Stimulated activated memory B cell treated with anti-CD40 and anti-IgM and Interleukin-4, amounts not matched to agents 10 μg/mL and 1 μg/mL and 100 μg/mL, for 72 hours (primary cell): ENCODE measurements around the gene SATB2.

Source experiments
- ATAC-seq: fragments of 150-1000 bp; cut with Tn5 transposase; 2 replicates; pipeline ENCODE4 v1.10.0; 2021
- H3K27ac Mint-ChIP-seq: one replicate; pipeline ENCODE4 v1.8.0; 2022; ENCODE audit warnings: mild to moderate bottlenecking, mixed read lengths
- H3K27me3 Mint-ChIP-seq: one replicate; pipeline ENCODE4 v1.8.0; 2022; ENCODE audit warnings: mixed read lengths
- H3K36me3 Mint-ChIP-seq: one replicate; pipeline ENCODE4 v1.8.0; 2022; ENCODE audit warnings: mixed read lengths
- H3K4me1 Mint-ChIP-seq: one replicate; pipeline ENCODE4 v1.8.0; 2022; ENCODE audit warnings: mixed read lengths
- H3K4me3 Mint-ChIP-seq: one replicate; pipeline ENCODE4 v1.8.0; 2022; ENCODE audit warnings: mild to moderate bottlenecking, moderate library complexity, mixed read lengths
- H3K9me3 Mint-ChIP-seq: one replicate; pipeline ENCODE4 v1.8.0; 2022; ENCODE audit warnings: mixed read lengths

Gene SATB2

DNA sequence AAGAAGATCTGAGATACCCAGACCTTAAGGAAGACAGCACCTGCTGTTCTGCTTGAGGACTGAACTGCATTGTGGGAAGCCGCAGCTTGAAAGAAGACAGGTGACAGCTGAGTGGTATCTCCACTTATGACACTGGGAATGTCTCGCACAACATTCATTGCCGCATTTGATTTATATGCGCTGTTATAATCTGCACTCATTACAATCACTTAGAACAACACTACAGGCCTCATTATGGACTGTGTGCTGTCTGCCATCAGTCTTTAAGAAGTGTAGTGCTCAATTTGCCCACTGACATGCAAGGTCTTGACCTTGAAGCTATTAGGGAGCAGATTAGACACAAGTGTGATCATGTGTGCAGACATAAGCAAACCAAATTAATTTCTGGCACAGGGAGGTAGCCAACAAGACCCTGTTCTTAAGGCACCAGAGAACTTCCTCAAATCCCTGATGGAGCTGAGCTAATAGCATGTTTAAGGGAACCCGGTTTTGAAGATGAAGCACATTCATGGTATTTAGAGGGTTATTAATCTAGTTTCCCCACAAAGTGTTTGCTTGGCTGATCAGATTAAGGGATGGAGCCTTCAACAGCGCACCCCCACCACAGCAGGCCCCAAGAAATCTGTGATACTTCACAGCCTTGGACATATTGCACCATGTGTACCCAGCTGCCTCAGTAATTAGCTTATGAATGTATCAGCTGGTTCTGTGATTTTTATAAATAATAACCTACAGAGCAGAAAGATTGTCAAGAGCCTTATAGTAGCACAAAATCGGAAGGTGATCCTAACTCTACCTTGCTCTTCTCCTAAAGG lies 146.8 kb downstream of the SATB2 start:
- no peak overlapping the region for H3K4me3 Mint-ChIP-seq
- no peak for ATAC-seq
- no peaks in the 10 kb centered on the region for H3K27me3 Mint-ChIP-seq
- no peaks in the 10 kb centered on the region for H3K36me3 Mint-ChIP-seq
- H3K9me3 Mint-ChIP-seq = no peaks in the 10 kb centered on the region
- H3K27ac Mint-ChIP-seq = no peak overlapping the region
- no peaks in the 10 kb centered on the region for H3K4me1 Mint-ChIP-seq

DNA sequence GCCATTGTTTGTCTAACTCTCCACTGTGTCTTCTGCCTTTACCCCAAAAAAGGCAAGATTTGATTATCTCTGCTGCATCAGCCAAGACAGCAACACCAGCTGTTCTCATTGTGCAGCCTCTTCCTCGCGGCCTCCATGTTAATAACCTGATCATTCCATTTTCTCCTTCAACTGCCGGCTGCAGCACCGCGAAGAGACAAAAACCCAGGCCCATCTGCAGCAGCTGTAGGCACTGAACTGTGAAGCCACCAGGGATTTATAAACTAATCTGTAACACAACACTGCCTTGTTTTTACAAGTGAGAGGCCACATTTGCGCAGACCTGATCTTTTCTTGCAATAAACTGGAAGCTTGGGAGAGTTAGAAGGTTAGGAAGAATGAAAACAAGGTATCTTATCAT lies 147.8 kb downstream of the SATB2 start:
- Mint-ChIP-seq H3K4me1 (no peaks in the 10 kb centered on the region), H3K9me3 (no peaks in the 10 kb centered on the region), H3K36me3 (no peaks in the 10 kb centered on the region), H3K27me3 (no peaks in the 10 kb centered on the region), H3K4me3 (no peak overlapping the region), H3K27ac (no peak overlapping the region)
- no peak for ATAC-seq

- no peak for ATAC-seq
- H3K36me3 Mint-ChIP-seq = no peaks in the 10 kb centered on the region
- no peak overlapping the region for H3K4me3 Mint-ChIP-seq
- H3K27me3 Mint-ChIP-seq = no peaks in the 10 kb centered on the region
- H3K27ac Mint-ChIP-seq = no peak overlapping the region
- H3K4me1 Mint-ChIP-seq = no peaks in the 10 kb centered on the region
- no peaks in the 10 kb centered on the region for H3K9me3 Mint-ChIP-seq
These were observed 148.3 kb downstream of the SATB2 start for GRCh38 chr2:199309411-199309810.

DNA sequence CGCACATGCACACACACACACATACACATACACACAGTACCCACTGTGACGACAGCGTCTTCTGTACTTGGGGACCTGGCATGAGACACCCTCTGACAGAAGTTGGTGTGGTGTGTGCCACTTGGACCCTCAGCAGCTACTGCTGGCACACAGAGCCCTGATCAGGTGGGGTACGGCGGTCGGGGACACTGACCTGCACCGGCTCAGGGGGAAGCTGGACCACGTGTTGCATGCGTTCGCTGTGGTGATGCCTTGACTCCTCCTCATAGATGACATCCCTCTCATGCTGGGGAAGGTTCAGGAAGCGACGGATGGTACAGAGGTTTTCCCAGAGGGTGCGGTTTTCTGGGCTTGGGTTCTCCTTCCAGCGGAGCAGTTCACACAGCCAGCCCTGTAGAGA lies 149.2 kb downstream of the SATB2 start:
- Mint-ChIP-seq H3K4me1 (no peaks in the 10 kb centered on the region), H3K27me3 (no peaks in the 10 kb centered on the region), H3K36me3 (no peaks in the 10 kb centered on the region), H3K9me3 (no peaks in the 10 kb centered on the region), H3K4me3 (no peak overlapping the region), H3K27ac (no peak overlapping the region)
- peak; percentile 22 for ATAC-seq

DNA sequence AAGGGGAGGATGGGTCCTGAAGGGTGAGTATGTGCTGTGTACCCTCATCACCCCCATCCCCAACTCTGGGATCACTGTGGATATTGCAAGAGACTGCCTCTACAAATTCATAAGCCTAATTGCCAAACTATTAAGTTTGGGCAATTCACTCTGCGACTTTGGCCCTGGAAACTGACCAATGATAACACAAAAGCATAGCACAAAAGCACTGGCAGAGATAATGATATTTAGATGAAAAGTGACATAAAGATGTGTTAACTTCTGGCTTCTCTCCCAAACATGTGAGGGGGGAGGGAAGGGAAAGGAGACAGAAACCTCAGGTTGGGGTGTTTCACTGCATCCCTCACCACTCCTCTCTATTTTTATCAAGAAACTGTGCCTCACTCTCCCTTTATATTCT lies 150.3 kb downstream of the SATB2 start:
- H3K4me3 Mint-ChIP-seq = no peak overlapping the region
- H3K9me3 Mint-ChIP-seq = no peaks in the 10 kb centered on the region
- H3K4me1 Mint-ChIP-seq = no peaks in the 10 kb centered on the region
- ATAC-seq = no peak
- no peaks in the 10 kb centered on the region for H3K36me3 Mint-ChIP-seq
- H3K27ac Mint-ChIP-seq = no peak overlapping the region
- H3K27me3 Mint-ChIP-seq = no peaks in the 10 kb centered on the region

GRCh38 chr2:199306116-199306515 lies 151.6 kb downstream of the SATB2 start:
- Mint-ChIP-seq H3K4me1 (no peaks in the 10 kb centered on the region), H3K4me3 (no peak overlapping the region), H3K9me3 (no peaks in the 10 kb centered on the region), H3K36me3 (no peaks in the 10 kb centered on the region), H3K27ac (no peak overlapping the region), H3K27me3 (no peaks in the 10 kb centered on the region)
- ATAC-seq = no peak

DNA sequence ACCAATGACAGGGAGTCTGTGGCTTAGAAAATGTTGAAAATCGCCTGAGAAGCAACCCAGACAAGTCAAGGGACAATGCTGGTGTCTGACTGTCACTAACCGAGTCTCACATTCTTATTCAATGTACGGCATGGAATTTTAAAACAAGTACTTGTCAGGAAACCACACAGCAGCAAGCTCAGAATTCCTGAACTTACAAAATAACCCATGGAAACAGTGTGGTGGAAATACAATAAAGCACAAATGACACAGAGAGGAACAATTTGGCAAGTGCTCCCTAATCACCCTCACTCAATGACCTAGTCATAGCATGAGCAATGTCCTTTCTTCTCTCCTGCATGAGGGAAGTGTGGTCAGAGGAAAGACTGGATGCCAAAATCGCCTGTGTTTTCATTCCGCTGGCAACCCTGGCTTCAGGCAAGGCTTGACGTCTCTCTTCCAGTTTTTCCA lies 154.0 kb downstream of the SATB2 start:
- H3K36me3 Mint-ChIP-seq = no peaks in the 10 kb centered on the region
- no peaks in the 10 kb centered on the region for H3K27me3 Mint-ChIP-seq
- no peak overlapping the region for H3K27ac Mint-ChIP-seq
- no peaks in the 10 kb centered on the region for H3K9me3 Mint-ChIP-seq
- no peak for ATAC-seq
- no peaks in the 10 kb centered on the region for H3K4me1 Mint-ChIP-seq
- H3K4me3 Mint-ChIP-seq = no peak overlapping the region

GRCh38 chr2:199302851-199303250 lies 154.9 kb downstream of the SATB2 start:
- ATAC-seq = no peak
- Mint-ChIP-seq H3K4me1 (no peaks in the 10 kb centered on the region), H3K4me3 (no peak overlapping the region), H3K27me3 (no peaks in the 10 kb centered on the region), H3K27ac (no peak overlapping the region), H3K36me3 (no peaks in the 10 kb centered on the region), H3K9me3 (peaks cover 3% of the 10 kb centered on the region)

DNA sequence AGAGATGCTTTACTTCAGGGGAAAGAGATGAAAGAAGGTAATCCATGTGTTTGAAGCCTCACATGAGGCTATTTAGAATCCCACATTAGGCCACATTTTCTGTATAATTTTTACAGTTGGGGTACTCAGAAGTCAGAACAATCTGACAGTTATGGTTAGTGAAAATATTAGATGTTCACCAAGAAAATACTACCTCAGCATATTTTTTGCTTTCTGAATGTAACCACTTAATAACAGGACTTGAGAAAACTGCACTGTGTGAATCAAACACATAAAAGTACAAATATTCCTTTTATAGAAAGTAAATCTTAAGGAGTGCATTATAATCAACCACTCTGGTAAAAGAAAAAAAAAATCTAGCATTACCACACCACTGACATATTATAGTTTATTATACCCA lies 169.3 kb downstream of the SATB2 start:
- Mint-ChIP-seq H3K4me3 (no peak overlapping the region), H3K27me3 (no peaks in the 10 kb centered on the region), H3K27ac (no peak overlapping the region), H3K36me3 (no peaks in the 10 kb centered on the region), H3K9me3 (peaks cover 5% of the 10 kb centered on the region), H3K4me1 (no peaks in the 10 kb centered on the region)
- no peak for ATAC-seq

- Mint-ChIP-seq H3K27ac (no peak overlapping the region), H3K27me3 (no peaks in the 10 kb centered on the region), H3K4me3 (no peak overlapping the region), H3K36me3 (no peaks in the 10 kb centered on the region), H3K4me1 (no peaks in the 10 kb centered on the region), H3K9me3 (peaks cover 5% of the 10 kb centered on the region)
- no peak for ATAC-seq
These were observed 175.4 kb downstream of the SATB2 start for GRCh38 chr2:199282309-199282708.

DNA sequence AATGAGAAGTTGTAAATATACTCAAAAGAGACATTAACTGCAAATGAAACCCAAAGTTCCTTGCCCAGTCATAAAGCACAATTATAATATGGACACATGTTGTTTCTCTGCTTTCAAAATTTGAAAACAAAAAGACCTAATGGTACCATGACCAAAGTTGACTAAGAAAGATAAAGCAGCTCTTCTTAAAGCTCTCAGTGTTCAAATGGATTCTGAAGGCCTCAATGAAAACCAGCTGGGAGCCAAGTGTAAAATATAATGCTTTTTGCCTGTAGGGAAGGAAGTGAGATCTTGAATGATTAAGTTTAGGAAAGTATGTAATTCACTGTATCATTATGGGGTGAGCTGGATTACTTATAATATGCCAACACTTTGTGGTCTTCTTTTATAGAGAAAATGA lies 178.6 kb downstream of the SATB2 start:
- ATAC-seq = no peak
- H3K27me3 Mint-ChIP-seq = no peaks in the 10 kb centered on the region

GRCh38 chr2:199278099-199278498 lies 179.6 kb downstream of the SATB2 start:
- H3K27ac Mint-ChIP-seq = no peak overlapping the region
- H3K4me3 Mint-ChIP-seq = no peak overlapping the region
- H3K4me1 Mint-ChIP-seq = no peaks in the 10 kb centered on the region
- ATAC-seq = no peak
- no peaks in the 10 kb centered on the region for H3K36me3 Mint-ChIP-seq
- H3K9me3 Mint-ChIP-seq = no peaks in the 10 kb centered on the region
- no peaks in the 10 kb centered on the region for H3K27me3 Mint-ChIP-seq

More for the DNA sequence above, 178.6 kb downstream of the SATB2 start:
- Mint-ChIP-seq H3K9me3 (no peaks in the 10 kb centered on the region), H3K4me3 (no peak overlapping the region), H3K36me3 (no peaks in the 10 kb centered on the region), H3K27ac (no peak overlapping the region), H3K4me1 (no peaks in the 10 kb centered on the region)

- Mint-ChIP-seq H3K9me3 (no peaks in the 10 kb centered on the region), H3K27ac (no peak overlapping the region), H3K4me1 (no peaks in the 10 kb centered on the region), H3K4me3 (no peak overlapping the region), H3K36me3 (no peaks in the 10 kb centered on the region), H3K27me3 (no peaks in the 10 kb centered on the region)
- no peak for ATAC-seq
These were observed 184.7 kb downstream of the SATB2 start for GRCh38 chr2:199273042-199273511.

- no peak for ATAC-seq
- H3K9me3 Mint-ChIP-seq = peaks cover 19% of the 10 kb centered on the region
- no peaks in the 10 kb centered on the region for H3K36me3 Mint-ChIP-seq
- no peaks in the 10 kb centered on the region for H3K4me1 Mint-ChIP-seq
- no peak overlapping the region for H3K27ac Mint-ChIP-seq
- H3K27me3 Mint-ChIP-seq = no peaks in the 10 kb centered on the region
- H3K4me3 Mint-ChIP-seq = no peak overlapping the region
These were observed 195.8 kb downstream of the SATB2 start for GRCh38 chr2:199261936-199262335.

DNA sequence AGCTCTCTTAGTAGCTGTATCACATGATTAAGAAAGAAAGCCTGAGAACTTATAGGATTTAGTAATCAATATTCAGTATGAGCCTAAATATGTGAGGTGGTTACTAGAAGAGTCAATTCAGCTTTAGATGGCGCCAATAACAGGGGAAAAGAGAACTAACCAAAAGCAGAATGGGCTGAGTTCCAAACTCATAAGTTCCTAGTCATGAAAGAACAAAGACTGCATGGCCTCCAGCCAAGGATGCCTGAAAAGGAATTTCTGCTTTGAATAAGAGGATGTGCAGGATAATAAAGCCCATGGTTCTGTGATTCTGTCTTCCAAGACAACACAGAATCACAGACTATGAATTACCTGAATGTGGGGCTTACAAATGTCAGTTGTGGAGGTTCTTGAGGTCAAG lies 196.5 kb downstream of the SATB2 start:
- ATAC-seq = no peak
- Mint-ChIP-seq H3K36me3 (no peaks in the 10 kb centered on the region), H3K9me3 (peaks cover 19% of the 10 kb centered on the region), H3K27me3 (no peaks in the 10 kb centered on the region), H3K4me1 (no peaks in the 10 kb centered on the region), H3K4me3 (no peak overlapping the region), H3K27ac (no peak overlapping the region)

- H3K4me3 Mint-ChIP-seq = no peak overlapping the region
- H3K36me3 Mint-ChIP-seq = no peaks in the 10 kb centered on the region
- no peak for ATAC-seq
- H3K27ac Mint-ChIP-seq = no peak overlapping the region
- H3K9me3 Mint-ChIP-seq = peaks cover 15% of the 10 kb centered on the region
- no peaks in the 10 kb centered on the region for H3K27me3 Mint-ChIP-seq
- no peaks in the 10 kb centered on the region for H3K4me1 Mint-ChIP-seq
These were observed 198.1 kb downstream of the SATB2 start for GRCh38 chr2:199259671-199260070.
